GM21825 (cell line): Measurements from ENCODE around the gene PROM2.
"Not testable (repeated sequence)": the region's sequence is repeated elsewhere in the genome, so short reads cannot be mapped to it uniquely, and the experiment has no call there.

Experiments used
- ATAC-seq: cut with Tn5 transposase; IDR thresholded peaks from one replicate; pipeline ENCODE4 v1.9.1; 2021; ENCODE audit warnings: mild to moderate bottlenecking, moderate library complexity; ENCODE audit not compliant: unreplicated experiment

PROM2 gene, protein sequence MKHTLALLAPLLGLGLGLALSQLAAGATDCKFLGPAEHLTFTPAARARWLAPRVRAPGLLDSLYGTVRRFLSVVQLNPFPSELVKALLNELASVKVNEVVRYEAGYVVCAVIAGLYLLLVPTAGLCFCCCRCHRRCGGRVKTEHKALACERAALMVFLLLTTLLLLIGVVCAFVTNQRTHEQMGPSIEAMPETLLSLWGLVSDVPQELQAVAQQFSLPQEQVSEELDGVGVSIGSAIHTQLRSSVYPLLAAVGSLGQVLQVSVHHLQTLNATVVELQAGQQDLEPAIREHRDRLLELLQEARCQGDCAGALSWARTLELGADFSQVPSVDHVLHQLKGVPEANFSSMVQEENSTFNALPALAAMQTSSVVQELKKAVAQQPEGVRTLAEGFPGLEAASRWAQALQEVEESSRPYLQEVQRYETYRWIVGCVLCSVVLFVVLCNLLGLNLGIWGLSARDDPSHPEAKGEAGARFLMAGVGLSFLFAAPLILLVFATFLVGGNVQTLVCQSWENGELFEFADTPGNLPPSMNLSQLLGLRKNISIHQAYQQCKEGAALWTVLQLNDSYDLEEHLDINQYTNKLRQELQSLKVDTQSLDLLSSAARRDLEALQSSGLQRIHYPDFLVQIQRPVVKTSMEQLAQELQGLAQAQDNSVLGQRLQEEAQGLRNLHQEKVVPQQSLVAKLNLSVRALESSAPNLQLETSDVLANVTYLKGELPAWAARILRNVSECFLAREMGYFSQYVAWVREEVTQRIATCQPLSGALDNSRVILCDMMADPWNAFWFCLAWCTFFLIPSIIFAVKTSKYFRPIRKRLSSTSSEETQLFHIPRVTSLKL

GRCh38 chr2:95274291-95275150 is at the start of gene PROM2:
Gene PROM2, plus strand, starts transcription at chr2:95274449. Its CDS starts 137 bp downstream, at chr2:95274586.
- no peak for ATAC-seq

DNA sequence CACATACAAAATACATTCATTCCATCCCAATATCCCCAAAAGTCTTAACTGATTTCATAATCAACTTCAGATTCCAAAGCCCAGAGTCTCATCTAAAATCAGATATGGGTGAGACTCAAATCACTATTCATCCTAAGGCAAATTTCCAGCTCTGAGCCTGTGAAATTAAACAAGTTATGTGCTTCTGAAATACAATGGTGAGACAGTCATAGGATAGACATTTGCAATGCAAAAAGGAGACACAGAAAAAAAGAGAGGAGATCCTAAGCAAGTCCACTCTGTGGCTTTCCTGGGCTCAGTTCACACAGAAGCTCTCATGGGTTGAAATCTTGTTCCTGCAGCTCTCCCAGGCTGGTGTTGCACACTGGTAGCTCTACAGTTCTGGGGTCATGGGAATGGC is 48.6 kb upstream of the PROM2 start:
- no peak for ATAC-seq

DNA sequence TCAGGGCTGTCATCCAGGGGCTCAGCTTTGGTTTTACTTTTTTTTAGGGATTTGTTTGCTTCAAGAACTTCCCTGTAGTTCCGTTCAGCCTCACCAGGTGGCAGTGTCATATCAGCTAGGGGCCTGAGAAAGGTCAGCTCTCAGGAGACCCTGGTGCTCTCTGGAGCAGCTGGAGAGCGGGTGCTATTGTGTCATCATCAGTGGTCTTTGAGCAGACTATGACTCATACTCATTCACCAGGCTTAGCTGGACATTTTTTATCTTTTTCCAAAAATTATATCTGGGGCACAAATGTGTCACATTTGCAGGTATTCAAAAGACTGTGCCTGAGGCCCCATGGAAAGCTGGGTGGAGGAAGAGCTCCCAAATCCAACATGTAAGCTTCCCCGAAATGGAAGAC is 42.5 kb upstream of the PROM2 start:
- no peak for ATAC-seq

DNA sequence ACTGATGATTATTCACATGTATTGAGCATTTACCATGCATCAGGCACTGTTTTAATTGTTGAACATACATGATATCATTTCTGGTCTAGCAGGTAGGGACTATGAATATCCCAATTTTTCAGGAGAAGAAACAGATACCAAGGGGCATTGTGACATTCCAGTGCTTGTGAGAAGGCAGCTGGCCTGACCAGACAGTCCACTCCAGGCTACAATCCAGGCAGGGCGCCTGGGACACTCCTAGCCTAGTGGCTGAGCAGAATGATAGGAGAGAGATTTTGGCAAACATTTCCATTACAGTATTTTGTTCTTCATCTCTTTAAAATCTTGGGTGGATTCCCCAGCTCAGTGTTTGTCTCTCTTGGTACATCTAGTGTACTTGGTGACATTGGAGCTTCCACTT is 42.0 kb upstream of the PROM2 start:
- no peak for ATAC-seq

- ATAC-seq = no peak
These were observed 39.9 kb upstream of the PROM2 start for GRCh38 chr2:95234286-95234785.

DNA sequence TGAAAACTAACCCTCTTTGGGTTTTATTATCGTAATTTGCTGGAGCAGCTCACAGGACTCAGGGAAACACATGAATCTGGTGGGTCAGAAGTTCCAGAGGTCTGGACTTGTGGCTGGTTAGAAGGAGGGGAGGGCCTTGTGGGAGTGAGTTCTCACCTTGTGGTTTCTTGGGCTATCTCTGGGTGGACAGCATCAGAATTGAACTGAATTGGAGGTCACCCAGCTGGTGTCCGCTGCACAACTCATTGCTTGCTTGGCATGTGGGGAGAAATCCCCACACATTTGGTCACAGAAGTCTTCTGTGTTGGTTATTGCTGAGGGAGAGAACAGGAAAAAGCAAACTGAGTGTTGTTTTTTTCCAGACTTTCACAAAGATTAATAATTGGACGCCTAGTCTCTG is 39.4 kb upstream of the PROM2 start:
- no peak for ATAC-seq

GRCh38 chr2:95238131-95238530 is 36.1 kb upstream of the PROM2 start:
- no peak for ATAC-seq

DNA sequence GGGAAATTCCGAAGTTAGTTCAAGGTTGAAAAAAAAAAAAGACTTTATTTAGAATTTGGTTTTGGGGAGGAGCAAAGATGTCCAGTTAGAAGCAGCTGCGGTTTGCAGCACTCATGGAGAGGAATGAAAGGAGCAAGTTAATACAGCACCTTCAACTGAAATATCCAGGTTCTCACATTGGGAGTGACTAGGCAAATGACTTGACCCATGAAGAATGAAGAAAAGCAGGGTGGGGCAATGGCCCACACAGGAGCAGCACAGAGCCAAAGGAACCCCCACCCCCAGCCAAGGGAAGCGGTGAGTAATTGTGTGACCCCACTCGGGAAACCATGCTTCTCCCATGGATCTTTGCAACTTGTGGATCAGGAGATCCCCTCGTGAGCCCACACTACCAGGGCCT is 34.2 kb upstream of the PROM2 start:
- ATAC-seq = no peak

- ATAC-seq = no peak
These were observed 33.7 kb upstream of the PROM2 start for GRCh38 chr2:95240556-95240955.

DNA sequence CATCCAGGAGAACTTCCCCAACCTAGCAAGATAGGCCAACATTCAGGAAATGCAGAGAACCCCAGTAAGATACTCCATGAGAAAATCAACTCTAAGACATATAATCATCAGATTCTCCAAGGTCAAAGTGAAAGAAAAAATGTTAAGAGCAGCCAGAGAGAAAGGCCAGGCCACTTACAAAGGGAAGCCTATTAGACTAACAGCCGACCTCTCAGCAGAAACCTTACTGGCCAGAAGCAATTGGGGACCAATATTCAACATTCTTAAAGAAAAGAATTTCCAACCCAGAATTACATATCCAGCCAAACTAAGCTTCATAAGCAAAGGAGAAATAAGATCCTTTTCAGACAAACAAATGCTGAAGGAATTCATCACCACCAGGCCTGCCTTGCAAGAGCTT is 32.2 kb upstream of the PROM2 start:
- not testable (repeated sequence) for ATAC-seq

DNA sequence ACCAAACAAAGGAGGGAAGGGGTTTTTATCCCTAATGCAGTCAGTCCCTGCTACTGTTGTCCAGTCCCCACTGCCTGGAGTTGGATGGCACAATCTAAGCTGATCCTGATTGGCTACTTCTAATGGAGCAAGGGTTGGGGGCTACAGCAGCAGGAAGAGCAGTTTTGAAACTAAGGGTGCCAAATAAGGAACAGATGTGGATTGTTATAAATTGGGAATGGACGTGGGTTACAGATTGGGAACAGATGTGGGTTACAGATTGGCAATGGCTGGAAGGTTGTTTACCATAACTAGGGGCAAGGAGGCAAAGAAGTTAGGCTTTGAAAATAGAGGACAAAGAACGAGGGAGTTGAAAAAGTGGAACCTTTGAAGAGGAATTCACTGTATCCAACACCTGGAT is 16.0 kb upstream of the PROM2 start:
- no peak for ATAC-seq

DNA sequence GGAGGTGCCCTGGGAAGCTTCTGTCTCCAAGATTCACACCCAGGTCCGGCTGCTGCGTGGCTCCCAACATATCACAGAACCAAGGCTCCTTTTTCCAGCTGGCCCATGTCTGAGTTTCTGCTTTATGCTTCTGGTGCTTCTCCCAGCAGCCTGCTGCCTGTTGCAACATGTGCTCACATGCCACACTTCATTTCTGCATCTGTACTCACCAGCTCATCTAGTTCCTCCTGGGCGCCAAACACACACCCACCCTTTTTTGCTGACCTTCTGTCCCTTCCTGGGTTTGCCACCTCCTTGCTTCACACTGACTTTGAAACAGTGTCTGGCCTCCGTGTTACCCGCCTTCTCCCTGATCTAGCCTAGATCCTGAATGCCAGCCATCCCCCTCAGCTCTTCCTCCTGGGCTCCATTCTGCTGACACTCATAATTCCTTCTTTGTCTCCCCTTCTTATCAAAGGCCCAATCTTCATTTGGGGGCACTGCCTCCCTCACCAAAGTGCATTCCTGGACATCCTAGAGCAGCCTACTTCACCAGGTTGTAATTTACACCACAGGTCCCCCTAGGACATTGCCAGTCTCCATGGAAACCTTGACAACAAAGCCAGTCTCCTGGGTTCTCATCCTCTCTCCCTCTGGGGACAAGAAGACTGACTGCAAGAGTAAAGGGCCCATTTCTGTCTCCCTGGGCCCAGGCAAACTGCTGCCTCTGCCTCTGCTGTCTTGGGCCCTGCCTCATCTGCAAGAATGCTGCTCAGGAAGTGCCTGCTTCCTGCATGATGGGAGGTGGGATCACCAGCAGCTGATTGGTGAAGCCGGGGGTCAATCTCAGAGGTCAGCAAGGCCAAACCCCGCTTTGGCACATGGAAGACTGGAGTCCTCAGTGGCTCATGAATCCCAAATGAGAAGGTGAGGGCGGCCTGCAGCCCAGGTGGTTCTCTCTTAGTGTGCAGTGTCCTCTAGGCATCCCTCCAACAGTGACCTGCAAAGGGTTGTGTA is 13.9 kb upstream of the PROM2 start:
- ATAC-seq = no peak

GRCh38 chr2:95261602-95262001 is 12.6 kb upstream of the PROM2 start:
- no peak for ATAC-seq

DNA sequence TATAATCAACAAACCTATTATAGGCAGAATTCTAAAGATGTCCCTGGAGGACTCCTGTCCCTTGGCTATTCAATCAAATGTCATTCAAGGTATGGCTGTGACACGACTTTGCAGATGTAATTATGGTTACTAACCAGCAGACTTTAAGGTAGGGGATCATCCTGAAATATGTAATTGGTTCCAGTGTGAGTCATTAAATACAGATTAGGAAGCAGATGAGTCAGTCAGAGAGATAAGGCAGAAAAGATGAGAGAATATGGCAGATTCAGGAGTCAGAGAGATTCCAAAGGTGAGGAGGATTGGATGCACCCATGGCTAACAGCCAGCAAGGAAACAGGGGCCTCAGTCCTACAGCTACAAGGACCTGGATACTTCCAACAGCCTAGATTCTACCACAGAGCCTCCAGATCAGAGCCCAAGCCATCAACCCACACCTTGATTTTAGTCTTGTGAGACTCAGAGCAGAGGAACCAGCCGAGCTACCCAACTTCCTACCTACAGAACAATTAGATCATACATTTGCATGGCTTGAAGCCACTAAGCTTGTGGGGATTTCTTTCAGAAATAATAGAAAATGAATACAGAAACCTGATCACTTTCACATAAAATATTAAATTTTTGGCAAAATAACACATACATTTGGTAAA is 11.2 kb upstream of the PROM2 start:
- no peak for ATAC-seq

DNA sequence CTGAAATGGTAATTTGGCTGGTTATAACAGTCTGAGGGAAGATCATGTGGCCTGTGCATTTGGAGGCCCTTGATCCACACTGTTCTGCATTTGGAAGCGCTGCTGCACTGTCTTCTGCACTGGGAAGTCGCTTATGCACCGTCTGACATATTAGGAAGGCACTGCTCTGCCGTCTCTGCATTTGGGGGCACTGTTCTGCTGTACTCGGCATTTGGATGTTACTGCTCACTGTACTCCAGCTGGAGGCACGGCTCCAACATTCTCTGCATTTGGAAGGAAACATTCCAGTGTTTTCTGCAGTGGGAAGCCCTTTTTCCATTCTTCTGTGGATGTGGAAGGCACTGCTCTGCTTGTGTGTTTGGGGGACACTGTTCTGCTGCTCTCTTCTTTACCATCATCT is 9.6 kb upstream of the PROM2 start:
- ATAC-seq = no peak

GRCh38 chr2:95265182-95265581 is 9.1 kb upstream of the PROM2 start:
- ATAC-seq = no peak

DNA sequence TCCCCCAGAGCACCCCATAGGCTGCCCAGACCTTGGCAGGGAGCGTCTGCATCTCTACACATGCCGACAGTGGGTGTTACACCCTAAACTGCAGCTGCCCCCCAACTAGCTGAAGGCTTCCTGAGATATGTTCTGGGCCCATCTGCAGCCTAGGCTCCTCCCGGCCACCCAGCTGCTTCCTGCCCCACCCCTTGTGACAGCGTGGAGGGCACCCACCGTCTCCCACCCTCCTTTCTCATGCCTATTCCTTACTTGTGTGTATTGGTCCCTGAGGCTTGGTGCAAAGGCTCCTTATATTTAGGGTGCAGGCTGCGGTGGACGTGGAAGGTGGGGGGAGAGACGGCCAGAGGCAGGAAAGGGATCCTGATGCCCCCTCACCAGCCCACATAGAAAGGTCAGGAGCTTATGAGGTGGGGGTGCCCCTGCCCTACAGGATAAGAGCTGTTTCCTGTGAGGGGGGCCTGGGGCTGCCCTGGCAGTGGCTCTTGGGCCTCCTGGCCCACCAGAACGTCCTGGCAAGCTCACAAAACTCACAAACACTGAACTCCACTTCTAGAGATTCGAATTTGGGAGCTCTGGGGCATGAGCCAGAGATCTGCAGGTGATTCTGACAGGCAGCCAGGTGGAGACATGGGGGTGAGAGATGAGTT is 7.3 kb upstream of the PROM2 start:
- no peak for ATAC-seq

GRCh38 chr2:95267458-95268210 is 6.6 kb upstream of the PROM2 start:
- ATAC-seq = no peak
